ENCODE results near the gene SPATA16. TPM values are rescaled to one million over a fixed set of nuclear protein-coding genes. Genes with fewer than 3 reads are reported as not detected.

Gene SPATA16
- total RNA-seq, 2 donors from 2014 or later, result not detected

DNA sequence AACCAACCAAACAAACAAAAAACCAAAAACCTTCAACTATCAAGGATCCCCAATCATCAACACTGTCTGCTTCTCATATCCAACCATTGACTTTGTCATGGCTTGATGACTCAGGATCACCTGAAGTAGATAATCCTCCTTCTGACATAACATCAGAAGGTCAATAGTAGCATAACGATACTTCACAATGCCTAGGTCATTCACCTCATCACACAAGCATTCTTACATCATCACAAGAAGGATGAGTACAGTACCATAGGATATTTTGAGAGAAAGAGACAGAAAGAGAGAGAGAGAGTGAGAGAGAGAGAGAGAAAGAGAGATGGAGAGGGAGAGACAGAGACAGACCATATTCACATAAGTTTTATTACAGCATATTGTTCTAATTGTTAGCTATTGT lies 42.1 kb downstream of the SPATA16 start:
- H3K4me3 ChIP-seq, result no peak overlapping the region
- DNase-seq (ENCODE audit: low spot score), result no peak
- no peak overlapping the region for H3K27ac ChIP-seq
- no peaks in the 10 kb centered on the region for H3K27me3 ChIP-seq
- H3K4me1 ChIP-seq, result no peaks in the 10 kb centered on the region
- H3K9me3 ChIP-seq, result peaks cover 0 to 13% of the 10 kb centered on the region in 2 donors
- TF ChIP-seq, protein P1, sequence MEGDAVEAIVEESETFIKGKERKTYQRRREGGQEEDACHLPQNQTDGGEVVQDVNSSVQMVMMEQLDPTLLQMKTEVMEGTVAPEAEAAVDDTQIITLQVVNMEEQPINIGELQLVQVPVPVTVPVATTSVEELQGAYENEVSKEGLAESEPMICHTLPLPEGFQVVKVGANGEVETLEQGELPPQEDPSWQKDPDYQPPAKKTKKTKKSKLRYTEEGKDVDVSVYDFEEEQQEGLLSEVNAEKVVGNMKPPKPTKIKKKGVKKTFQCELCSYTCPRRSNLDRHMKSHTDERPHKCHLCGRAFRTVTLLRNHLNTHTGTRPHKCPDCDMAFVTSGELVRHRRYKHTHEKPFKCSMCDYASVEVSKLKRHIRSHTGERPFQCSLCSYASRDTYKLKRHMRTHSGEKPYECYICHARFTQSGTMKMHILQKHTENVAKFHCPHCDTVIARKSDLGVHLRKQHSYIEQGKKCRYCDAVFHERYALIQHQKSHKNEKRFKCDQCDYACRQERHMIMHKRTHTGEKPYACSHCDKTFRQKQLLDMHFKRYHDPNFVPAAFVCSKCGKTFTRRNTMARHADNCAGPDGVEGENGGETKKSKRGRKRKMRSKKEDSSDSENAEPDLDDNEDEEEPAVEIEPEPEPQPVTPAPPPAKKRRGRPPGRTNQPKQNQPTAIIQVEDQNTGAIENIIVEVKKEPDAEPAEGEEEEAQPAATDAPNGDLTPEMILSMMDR (IDR thresholded peaks at IDR 0.05), result no peak
- no peaks in the 10 kb centered on the region for H3K36me3 ChIP-seq

DNA sequence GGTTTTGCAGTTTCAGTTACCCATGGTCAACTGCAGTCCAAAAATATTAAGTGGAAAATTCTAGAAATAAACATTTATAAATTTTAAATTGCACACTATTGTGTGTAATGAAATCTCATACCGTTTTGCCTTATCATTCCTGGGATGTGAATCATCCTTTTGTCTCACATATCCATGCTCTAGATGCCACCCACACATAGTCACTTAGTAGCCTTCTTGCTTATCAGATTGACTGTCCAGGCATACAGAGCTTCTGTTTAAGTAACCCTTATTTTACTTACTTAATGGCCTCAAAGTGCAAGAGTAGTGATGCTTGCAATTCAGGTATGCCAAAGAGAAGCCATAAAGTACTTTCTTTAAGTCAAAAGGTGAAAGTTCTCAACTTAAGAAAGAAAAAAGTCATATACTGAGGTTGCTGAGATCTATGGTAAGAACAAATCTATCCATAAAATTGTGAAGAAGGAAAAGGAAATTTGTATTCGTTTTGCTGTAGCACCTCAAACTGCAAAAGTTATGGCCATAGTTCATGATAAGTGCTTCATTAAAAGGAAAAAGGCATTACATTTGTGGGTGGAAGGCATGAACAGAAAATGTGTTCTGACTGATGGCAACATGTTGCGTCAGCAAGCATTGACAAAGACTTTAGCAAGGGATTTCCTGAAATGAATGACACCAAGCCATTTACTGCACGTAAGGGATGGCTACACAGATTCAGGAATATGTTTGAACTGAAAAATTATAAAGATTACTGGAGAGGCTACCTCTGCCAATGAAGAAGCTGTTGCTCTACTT lies 43.8 kb downstream of the SPATA16 start:
- H3K9me3 ChIP-seq, result no peaks in the 10 kb centered on the region

DNA sequence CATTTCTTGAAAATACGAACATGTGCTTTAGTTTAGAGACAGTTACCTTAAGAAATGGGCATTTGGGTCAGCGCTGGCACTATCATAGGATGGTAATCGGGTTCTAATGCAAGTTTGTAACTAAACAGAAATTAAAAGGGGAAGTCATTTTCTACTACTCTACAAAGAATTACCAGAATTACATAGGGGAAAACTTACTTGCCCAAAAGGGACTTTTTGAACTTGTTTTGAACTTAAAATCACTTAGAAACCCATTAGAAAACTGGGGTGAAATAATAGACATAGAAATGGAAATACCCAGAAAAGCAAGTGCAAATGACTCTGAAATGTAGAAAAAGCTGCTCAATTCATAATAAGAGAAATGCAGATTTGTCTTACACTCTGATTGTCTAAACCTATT lies 44.9 kb downstream of the SPATA16 start:
- Histone ChIP-seq H3K4me3 (no peak overlapping the region), H3K27ac (no peak overlapping the region), H3K9me3 (no peaks in the 10 kb centered on the region), H3K36me3 (no peaks in the 10 kb centered on the region), H3K4me1 (no peaks in the 10 kb centered on the region), H3K27me3 (no peaks in the 10 kb centered on the region)
- TF ChIP-seq, protein P1 (IDR thresholded peaks at IDR 0.05), result no peak
- DNase-seq (ENCODE audit: low spot score), result no peak

More for the DNA sequence above, 43.8 kb downstream of the SPATA16 start:
- no peak for DNase-seq (ENCODE audit: low spot score)
- Histone ChIP-seq H3K27me3 (no peaks in the 10 kb centered on the region), H3K27ac (no peak overlapping the region), H3K36me3 (no peaks in the 10 kb centered on the region), H3K4me1 (no peaks in the 10 kb centered on the region), H3K4me3 (no peak overlapping the region)
- TF ChIP-seq, protein P1 (IDR thresholded peaks at IDR 0.05), result no peak

DNA sequence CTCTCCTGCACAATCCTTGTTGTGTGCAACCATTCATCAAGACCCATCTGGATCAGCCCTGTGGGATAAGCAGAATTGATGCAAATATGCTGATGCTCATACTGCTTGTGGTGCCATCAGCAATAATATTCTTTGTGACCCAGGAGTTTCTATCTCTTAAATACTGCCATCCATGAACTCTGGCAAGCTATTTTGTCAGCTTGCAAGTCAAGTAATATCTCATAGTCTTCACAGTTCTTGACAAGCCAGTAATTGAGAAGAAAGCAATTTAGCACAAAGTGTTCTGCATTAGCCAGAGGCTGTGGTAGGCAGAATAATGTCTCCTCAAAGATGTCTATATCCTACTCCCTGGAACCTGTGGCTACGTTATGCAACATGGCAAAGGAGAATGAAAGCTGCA lies 49.0 kb downstream of the SPATA16 start:
- TF ChIP-seq, protein P1 (IDR thresholded peaks at IDR 0.05), result no peak
- no peak for DNase-seq (ENCODE audit: low spot score)
- Histone ChIP-seq H3K36me3 (no peaks in the 10 kb centered on the region), H3K9me3 (no peaks in the 10 kb centered on the region), H3K27me3 (no peaks in the 10 kb centered on the region), H3K4me3 (no peak overlapping the region), H3K27ac (no peak overlapping the region), H3K4me1 (no peaks in the 10 kb centered on the region)

DNA sequence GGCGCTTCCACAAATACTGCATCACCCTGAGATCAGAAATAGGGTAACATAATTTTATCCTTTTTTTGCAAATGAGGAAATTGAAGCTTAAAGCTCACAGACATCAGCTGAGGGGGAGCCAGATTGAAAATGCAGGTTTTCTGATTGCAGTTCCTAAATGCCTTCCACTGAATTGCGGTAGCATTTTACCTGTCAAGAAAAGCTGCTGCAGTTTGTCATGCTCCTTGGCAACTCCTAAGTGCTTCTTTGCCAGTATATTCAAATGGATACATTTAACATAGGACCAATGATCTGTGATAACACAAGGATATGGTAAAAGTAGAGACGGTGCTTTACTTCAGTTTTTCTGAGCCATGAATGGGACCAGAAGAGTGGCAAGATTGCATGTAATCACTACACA lies 50.5 kb downstream of the SPATA16 start:
- Histone ChIP-seq H3K36me3 (no peaks in the 10 kb centered on the region), H3K9me3 (peaks cover 0 to 6% of the 10 kb centered on the region in 2 donors), H3K27me3 (no peaks in the 10 kb centered on the region), H3K27ac (no peak overlapping the region), H3K4me1 (no peaks in the 10 kb centered on the region), H3K4me3 (no peak overlapping the region)
- no peak for DNase-seq (ENCODE audit: low spot score)
- TF ChIP-seq, protein P1 (IDR thresholded peaks at IDR 0.05), result no peak

DNA sequence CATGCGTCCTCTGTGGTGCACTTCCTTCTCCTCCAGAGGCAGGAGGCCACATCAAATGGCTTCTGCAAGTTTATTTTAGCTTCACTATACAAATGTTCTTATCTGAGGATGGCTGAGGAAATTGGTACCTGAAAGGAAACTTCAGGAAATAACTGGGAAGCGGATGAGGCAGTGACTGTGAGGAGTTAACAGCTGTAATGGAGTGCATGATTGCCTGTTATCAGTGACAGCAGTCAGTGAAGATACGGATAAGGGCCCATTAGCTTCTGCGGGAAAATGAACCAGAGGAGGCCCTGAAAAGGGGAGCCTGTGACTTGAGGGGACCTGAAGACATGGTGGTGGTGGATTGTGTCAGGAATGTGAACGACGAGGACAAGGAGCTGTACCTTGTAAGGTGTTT lies 51.8 kb downstream of the SPATA16 start:
- Histone ChIP-seq H3K36me3 (no peaks in the 10 kb centered on the region), H3K27me3 (no peaks in the 10 kb centered on the region), H3K4me3 (no peak overlapping the region), H3K27ac (no peak overlapping the region), H3K4me1 (no peaks in the 10 kb centered on the region), H3K9me3 (peaks cover 0 to 13% of the 10 kb centered on the region in 2 donors)
- no peak for DNase-seq (ENCODE audit: low spot score)
- TF ChIP-seq, protein P1 (IDR thresholded peaks at IDR 0.05), result no peak

All from right atrium auricular region (tissue), 2 donors.